HG02852 (cell line): ENCODE results near the gene ATP9B.

Experiments used
- ATAC-seq: cut with Tn5 transposase; IDR thresholded peaks from one replicate; pipeline ENCODE4 v1.9.1; 2021; ENCODE audit warnings: mild to moderate bottlenecking, moderate library complexity; ENCODE audit not compliant: unreplicated experiment

ATP9B gene

GRCh38 chr18:79068937-79069716 lies at the start of gene ATP9B:
ATP9B (plus strand) TSS chr18:79069394; CDS start chr18:79069411, 17 bp downstream.
- peak; percentile 78 for ATAC-seq

- ATAC-seq = no peak
These were observed 49.3 kb upstream of the ATP9B start for GRCh38 chr18:79019881-79020280.

- no peak for ATAC-seq
These were observed 46.6 kb upstream of the ATP9B start for GRCh38 chr18:79022603-79023002.

- no peak for ATAC-seq
These were observed 42.7 kb upstream of the ATP9B start for GRCh38 chr18:79026491-79026890.

- no peak for ATAC-seq
These were observed 38.5 kb upstream of the ATP9B start for GRCh38 chr18:79030680-79031079.

- ATAC-seq = no peak
These were observed 26.9 kb upstream of the ATP9B start for GRCh38 chr18:79042276-79042675.

- ATAC-seq = no peak
These were observed 25.9 kb upstream of the ATP9B start for GRCh38 chr18:79043288-79043687.

- ATAC-seq = no peak
These were observed 22.7 kb upstream of the ATP9B start for GRCh38 chr18:79046522-79046921.

- ATAC-seq = no peak
These were observed 21.5 kb upstream of the ATP9B start for GRCh38 chr18:79047556-79048244.

- no peak for ATAC-seq
These were observed 21.0 kb upstream of the ATP9B start for GRCh38 chr18:79048245-79048632.

- no peak for ATAC-seq
These were observed 19.7 kb upstream of the ATP9B start for GRCh38 chr18:79049506-79049905.

GRCh38 chr18:79050005-79050404 lies 19.2 kb upstream of the ATP9B start:
- ATAC-seq = no peak

GRCh38 chr18:79056827-79057367 lies 12.3 kb upstream of the ATP9B start:
- ATAC-seq = no peak

GRCh38 chr18:79058007-79058406 lies 11.2 kb upstream of the ATP9B start:
- peak; percentile 88 for ATAC-seq

- no peak for ATAC-seq
These were observed 6.4 kb upstream of the ATP9B start for GRCh38 chr18:79062806-79063205.

GRCh38 chr18:79064228-79064627 lies 5.0 kb upstream of the ATP9B start:
- no peak for ATAC-seq

- ATAC-seq = no peak
These were observed 3.4 kb upstream of the ATP9B start for GRCh38 chr18:79065802-79066201.

GRCh38 chr18:79067611-79068010 lies 1.6 kb upstream of the ATP9B start:
- no peak for ATAC-seq

GRCh38 chr18:79068341-79068936 lies 755 bp upstream of the ATP9B start:
- ATAC-seq = peak; percentile 32

- ATAC-seq = peak; percentile 33
These were observed 540 bp downstream of the ATP9B start for GRCh38 chr18:79069717-79070151.

GRCh38 chr18:79070486-79070885 lies 1.3 kb downstream of the ATP9B start:
- ATAC-seq = no peak

GRCh38 chr18:79071037-79071436 lies 1.8 kb downstream of the ATP9B start:
- ATAC-seq = no peak
